Motor neuron (in vitro differentiated cells): ENCODE data around the gene R3HDML. TPM values are rescaled to one million over a fixed set of nuclear protein-coding genes. Genes with fewer than 3 reads are reported as not detected.
A peak's percentile ranks its signal among the peaks of the same experiment; 100 is the strongest.
"Not testable (repeated sequence)": the region's sequence is repeated elsewhere in the genome, so short reads cannot be mapped to it uniquely, and the experiment has no call there.

ENCODE experiments used
- ATAC-seq, 8 experiments: fragments of 200-7000 bp; cut with Tn5 transposase; replicated peaks in 6 of 8; 2 replicates each; pipeline ENCODE4 v1.8.0; 2021; ENCODE audit warnings: mild to moderate bottlenecking in 8 of 8, moderate library complexity in 8 of 8
- H3K27ac ChIP-seq, 2 donors: fragments of 250-450 bp; sonication (Bioruptor Pico); 2 replicates each; pipeline ENCODE4 v1.9.0; 2021; ENCODE audit warnings: antibody characterized with exemption in 2 of 2, mild to moderate bottlenecking in 2 of 2, moderate library complexity in 1 of 2
- H3K4me1 ChIP-seq, 2 donors: fragments of 250-450 bp; sonication (Bioruptor Pico); replicated peaks in 1 of 2; 2 replicates each; pipeline ENCODE4 v1.6.1; 2021; ENCODE audit warnings: antibody characterized with exemption in 2 of 2, mild to moderate bottlenecking in 2 of 2, moderate library complexity in 1 of 2
- H3K4me3 ChIP-seq, 5 donors: fragments of 250-450 bp; sonication (Bioruptor Pico); 2 replicates each; pipeline ENCODE4 v1.9.0; 2021; ENCODE audit warnings: antibody characterized with exemption in 5 of 5, mild to moderate bottlenecking in 5 of 5, moderate library complexity in 4 of 5
- whole genome bisulfite sequencing, 10 experiments: fragments of 450-650 bp; shearing (Covaris generic); methylation state at CpG; one replicate each; pipeline ENCODE4 v1.0.0; 2022; 5-methylcytosine and 5-hydroxymethylcytosine counted together
- in situ Hi-C, 9 experiments: fragments of 400-800 bp; cut with MboI; loops; one replicate each; pipeline ENCODE4 v1.15.0; 2021; ENCODE audit warnings: low sequenced_read_pairs in 9 of 9, low pct_unique_long_range_greater_than_20kb in 2 of 9; ENCODE audit not compliant: unreplicated experiment in 9 of 9
- total RNA-seq, 8 experiments: library from RNA; unstranded; fragments of 300-600 nt; gene quantifications; 2 replicates each; pipeline versions ENCODE4 v1.2.3 to v1.2.4, GENCODE V29; 2022

The R3HDML gene
- total RNA-seq, 8 experiments from 2014 or later: not detected

- ATAC-seq: no peak
- in situ Hi-C loops: no loop called here
These were observed 1.2 kb upstream of the R3HDML start for GRCh38 chr20:44335675-44336074.

GRCh38 chr20:44336086-44336485 lies 757 bp upstream of the R3HDML start:
- in situ Hi-C loops: no loop called here
- H3K4me1 ChIP-seq: no peaks in the 10 kb centered on the region
- ATAC-seq: peak in 4 of 8 experiments; percentile 17 to 38 (median 23)
- H3K27ac ChIP-seq: no peak overlapping the region
- H3K4me3 ChIP-seq: no peak overlapping the region
- 0 to 64% (median 36%) methylated on average over 2 to 11 of the region's 15 CpGs; no CpG with 5 or more reads in 2 of the 10 experiments for WGBS, 10 experiments

More at GRCh38 chr20:44335675-44336074, 1.2 kb upstream of the R3HDML start:
- Histone ChIP-seq H3K27ac (no peak overlapping the region), H3K4me1 (no peaks in the 10 kb centered on the region), H3K4me3 (no peak overlapping the region)
- WGBS, 10 experiments: 45 to 100% (median 86%) methylated on average over 1 to 2 of the region's 2 CpGs; no CpG with 5 or more reads in 4 of the 10 experiments

GRCh38 chr20:44342248-44342647 lies 5.4 kb downstream of the R3HDML start:
- 6 to 100% (median 54%) methylated on average over 1 to 5 of the region's 6 CpGs; no CpG with 5 or more reads in 2 of the 10 experiments for WGBS, 10 experiments
- Histone ChIP-seq H3K27ac (no peak overlapping the region), H3K4me3 (no peak overlapping the region), H3K4me1 (peaks cover 5 to 7% of the 10 kb centered on the region in 2 donors)
- in situ Hi-C loops: no loop called here
- peak; percentile 70 to 98 (median 92) for ATAC-seq

- Histone ChIP-seq H3K27ac (no peak overlapping the region), H3K4me1 (peaks cover 5 to 7% of the 10 kb centered on the region in 2 donors), H3K4me3 (no peak overlapping the region)
- 55 to 100% (median 86%) methylated on average over 1 to 7 of the region's 12 CpGs; no CpG with 5 or more reads in 3 of the 10 experiments for WGBS, 10 experiments
- ATAC-seq: no peak
- in situ Hi-C loops: no loop called here
These were observed 6.4 kb downstream of the R3HDML start for GRCh38 chr20:44343162-44343675.

GRCh38 chr20:44344723-44345122 lies 7.9 kb downstream of the R3HDML start:
- 81 to 100% (median 93%) methylated on average over 2 to 4 of the region's 4 CpGs for WGBS, 10 experiments
- in situ Hi-C loops: no loop called here
- no peak overlapping the region for H3K4me3 ChIP-seq
- no peak overlapping the region for H3K27ac ChIP-seq
- ATAC-seq: no peak
- H3K4me1 ChIP-seq: peaks cover 5 to 7% of the 10 kb centered on the region in 2 donors

GRCh38 chr20:44345147-44345546 lies 8.3 kb downstream of the R3HDML start:
- in situ Hi-C loops: no loop called here
- WGBS, 10 experiments: 70 to 95% (median 92%) methylated on average over 1 to 7 of the region's 8 CpGs; no CpG with 5 or more reads in 5 of the 10 experiments
- Histone ChIP-seq H3K27ac (no peak overlapping the region), H3K4me1 (peaks cover 5 to 7% of the 10 kb centered on the region in 2 donors), H3K4me3 (no peak overlapping the region)
- ATAC-seq: no peak

GRCh38 chr20:44345941-44346340 lies 9.1 kb downstream of the R3HDML start:
- ATAC-seq, H3K4me3 ChIP-seq, H3K27ac ChIP-seq, H3K4me1 ChIP-seq, in situ Hi-C loops: not testable (repeated sequence)
- WGBS, 10 experiments: 30 to 100% (median 100%) methylated on average over 1 to 6 of the region's 10 CpGs; no CpG with 5 or more reads in 3 of the 10 experiments

- 27 to 100% (median 88%) methylated on average over 3 to 4 of the region's 4 CpGs; no CpG with 5 or more reads in 3 of the 10 experiments for WGBS, 10 experiments
- in situ Hi-C loops: no loop called here
- H3K27ac ChIP-seq: no peak overlapping the region
These were observed 11.4 kb downstream of the R3HDML start for GRCh38 chr20:44348168-44348659.

GRCh38 chr20:44349349-44349748 lies 12.5 kb downstream of the R3HDML start:
- Histone ChIP-seq H3K4me3 (no peak overlapping the region), H3K27ac (no peak overlapping the region), H3K4me1 (peaks cover 0 to 4% of the 10 kb centered on the region in 2 donors)
- in situ Hi-C loops: no loop called here
- WGBS, 10 experiments: 0 to 89% (median 75%) methylated on average over 1 to 3 of the region's 3 CpGs; no CpG with 5 or more reads in 2 of the 10 experiments
- ATAC-seq: no peak

More at GRCh38 chr20:44348168-44348659, 11.4 kb downstream of the R3HDML start:
- ATAC-seq: no peak
- Histone ChIP-seq H3K4me3 (no peak overlapping the region), H3K4me1 (peaks cover 0 to 4% of the 10 kb centered on the region in 2 donors)

GRCh38 chr20:44350567-44350966 lies 13.7 kb downstream of the R3HDML start:
- Histone ChIP-seq H3K4me3 (no peak overlapping the region), H3K27ac (no peak overlapping the region), H3K4me1 (peaks cover 0 to 4% of the 10 kb centered on the region in 2 donors)
- WGBS, 10 experiments: 59 to 100% (median 80%) methylated on average over 1 to 5 of the region's 6 CpGs; no CpG with 5 or more reads in 2 of the 10 experiments
- in situ Hi-C loops: no loop called here
- no peak for ATAC-seq

- H3K27ac ChIP-seq: no peak overlapping the region
- peak in 1 of 8 experiments; percentile 74 for ATAC-seq
- 27 to 90% (median 67%) methylated on average over 1 to 5 of the region's 6 CpGs; no CpG with 5 or more reads in 4 of the 10 experiments for WGBS, 10 experiments
- peaks cover 0 to 4% of the 10 kb centered on the region in 2 donors for H3K4me1 ChIP-seq
- no peak overlapping the region for H3K4me3 ChIP-seq
- in situ Hi-C loops: no loop called here
These were observed 18.2 kb downstream of the R3HDML start for GRCh38 chr20:44354979-44355497.

GRCh38 chr20:44355498-44356352 lies 18.9 kb downstream of the R3HDML start, which contains the start of gene HNF4A:
HNF4A (plus strand) TSS chr20:44355699; CDS start chr20:44355805, 106 bp downstream.
- peak in 1 of 8 experiments; percentile 48 for ATAC-seq
- in situ Hi-C loops: no loop called here
- 60 to 100% (median 85%) methylated on average over 1 to 14 of the region's 40 CpGs; no CpG with 5 or more reads in 5 of the 10 experiments for WGBS, 10 experiments
- Histone ChIP-seq H3K4me3 (no peak within 1 kb of the TSS), H3K4me1 (peaks cover 0 to 4% of the 10 kb centered on the region in 2 donors), H3K27ac (no peak within 1 kb of the TSS)

GRCh38 chr20:44356353-44356723 lies 19.5 kb downstream of the R3HDML start:
- no peak overlapping the region for H3K4me3 ChIP-seq

More at GRCh38 chr20:44356353-44356723, 19.5 kb downstream of the R3HDML start:
- Histone ChIP-seq H3K4me1 (peaks cover 0 to 4% of the 10 kb centered on the region in 2 donors), H3K27ac (no peak overlapping the region)
- 0 to 100% (median 80%) methylated on average over 1 to 12 of the region's 14 CpGs; no CpG with 5 or more reads in 2 of the 10 experiments for WGBS, 10 experiments
- ATAC-seq: no peak
- in situ Hi-C loops: no loop called here
